ENCODE data around the gene DAB2IP.

DNA sequence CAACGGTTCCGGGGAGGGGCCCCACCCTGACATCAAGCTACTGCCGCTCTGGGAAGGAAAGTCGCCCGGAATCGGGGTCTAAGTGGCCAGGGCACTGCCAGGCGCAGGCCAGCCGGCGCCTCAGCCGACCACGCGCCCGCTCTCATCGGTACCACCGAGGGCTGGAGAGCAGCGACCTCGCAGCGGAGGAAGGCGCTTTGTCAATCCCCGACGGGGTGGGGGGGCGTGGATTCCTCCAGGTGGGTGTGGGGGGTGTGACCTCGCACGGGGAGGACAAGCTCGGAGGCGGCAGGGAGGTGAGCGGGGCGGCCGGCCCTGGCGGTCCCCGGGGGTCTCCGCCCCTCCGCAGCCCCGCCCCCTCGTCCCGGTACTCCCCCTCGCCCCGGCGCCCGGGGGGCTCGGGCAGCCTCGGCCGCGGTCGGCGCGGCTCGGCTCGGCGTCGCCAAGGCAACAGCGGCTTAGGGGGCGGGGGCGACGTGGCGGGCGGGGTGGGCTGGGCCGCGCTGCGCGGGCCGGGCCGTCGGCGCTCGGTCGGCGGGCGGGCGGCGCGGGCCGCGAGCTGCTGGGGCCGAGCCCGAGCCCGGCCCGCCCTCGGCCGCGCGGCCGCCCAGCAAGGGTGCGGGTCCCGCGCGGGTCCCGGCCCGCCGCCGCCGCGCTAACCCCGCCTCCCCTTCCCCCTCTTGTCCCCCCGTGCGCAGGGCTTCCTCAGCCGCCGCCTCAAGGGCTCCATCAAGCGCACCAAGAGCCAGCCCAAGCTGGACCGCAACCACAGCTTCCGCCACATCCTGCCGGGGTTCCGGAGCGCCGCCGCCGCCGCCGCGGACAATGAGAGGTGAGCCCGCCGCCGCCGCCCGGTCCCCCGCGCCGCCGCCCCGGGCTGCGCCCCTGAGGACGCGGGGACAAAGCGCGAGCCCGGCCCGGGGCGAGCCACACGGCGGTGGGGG, 47.5 kb downstream of the DAB2IP start:
- TF ChIP-seq, protein P1, sequence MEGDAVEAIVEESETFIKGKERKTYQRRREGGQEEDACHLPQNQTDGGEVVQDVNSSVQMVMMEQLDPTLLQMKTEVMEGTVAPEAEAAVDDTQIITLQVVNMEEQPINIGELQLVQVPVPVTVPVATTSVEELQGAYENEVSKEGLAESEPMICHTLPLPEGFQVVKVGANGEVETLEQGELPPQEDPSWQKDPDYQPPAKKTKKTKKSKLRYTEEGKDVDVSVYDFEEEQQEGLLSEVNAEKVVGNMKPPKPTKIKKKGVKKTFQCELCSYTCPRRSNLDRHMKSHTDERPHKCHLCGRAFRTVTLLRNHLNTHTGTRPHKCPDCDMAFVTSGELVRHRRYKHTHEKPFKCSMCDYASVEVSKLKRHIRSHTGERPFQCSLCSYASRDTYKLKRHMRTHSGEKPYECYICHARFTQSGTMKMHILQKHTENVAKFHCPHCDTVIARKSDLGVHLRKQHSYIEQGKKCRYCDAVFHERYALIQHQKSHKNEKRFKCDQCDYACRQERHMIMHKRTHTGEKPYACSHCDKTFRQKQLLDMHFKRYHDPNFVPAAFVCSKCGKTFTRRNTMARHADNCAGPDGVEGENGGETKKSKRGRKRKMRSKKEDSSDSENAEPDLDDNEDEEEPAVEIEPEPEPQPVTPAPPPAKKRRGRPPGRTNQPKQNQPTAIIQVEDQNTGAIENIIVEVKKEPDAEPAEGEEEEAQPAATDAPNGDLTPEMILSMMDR (IDR thresholded peaks at IDR 0.05; ENCODE audit: insufficient read depth, low read length, poor library complexity, severe bottlenecking): no peak
- 0 out of 2 replicates have a peak, but pooled peaks have one; percentile 86 for TF ChIP-seq EZH2phosphoT487 (conservative IDR thresholded peaks at IDR 0.05; ENCODE audit: low read length)
